NCI-H187 (cell line): ENCODE data around the gene EEF2K.
A peak's percentile ranks its signal among the peaks of the same experiment; 100 is the strongest.
"Not testable (repeated sequence)": the region's sequence is repeated elsewhere in the genome, so short reads cannot be mapped to it uniquely, and the experiment has no call there.

Source experiments
- DNase-seq, 2 experiments: peaks; one replicate each; lab custom pipeline; 2025; lab: John Stamatoyannopoulos, UW

Gene EEF2K

DNA sequence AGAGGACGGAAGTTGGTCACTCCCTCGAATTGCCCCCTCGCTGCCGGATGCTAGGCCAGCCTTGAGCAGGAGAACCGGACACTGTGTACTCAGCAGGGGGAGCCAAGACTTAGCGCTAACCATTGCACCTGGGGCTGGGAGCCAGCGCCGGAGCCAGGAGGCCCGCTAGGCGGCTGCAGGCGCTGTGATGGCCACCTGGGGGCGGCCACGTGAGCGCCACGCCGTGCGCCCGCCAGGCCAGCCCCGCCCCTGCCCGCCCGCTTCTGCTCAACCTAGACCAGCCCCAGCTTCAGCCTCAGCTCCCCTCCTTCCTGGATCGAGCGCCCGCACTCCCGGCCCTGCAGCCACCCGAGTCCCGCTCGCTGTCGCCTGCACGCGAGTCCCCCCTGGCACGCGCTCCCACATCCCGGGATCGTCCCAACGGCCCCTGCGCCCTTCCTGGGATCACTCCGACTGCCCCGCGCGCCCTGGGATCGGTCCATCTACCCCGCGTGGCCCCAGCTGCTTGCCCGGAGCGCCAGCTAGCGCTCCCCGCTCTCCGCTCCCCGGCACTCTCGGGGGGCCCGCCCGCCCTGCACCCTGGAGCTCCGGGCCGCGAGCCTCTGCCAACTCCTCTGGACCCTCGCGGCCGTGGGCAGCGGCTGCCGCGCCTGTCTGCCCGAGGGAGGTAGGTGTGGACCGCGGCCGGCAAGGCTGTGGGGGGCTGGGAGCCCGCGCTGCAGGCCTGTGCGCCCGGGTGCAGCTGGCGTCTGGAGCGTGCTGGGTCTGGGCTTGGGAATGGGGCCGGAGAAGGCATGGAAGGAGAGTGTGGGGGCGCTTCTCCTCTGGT is at the start of gene EEF2K:
EEF2K (plus strand) TSS at position 266 of the 829 bp plus-strand sequence. CDS start 19,452 bp downstream, outside the sequence.
- peak; percentile 34 to 70 for DNase-seq

DNA sequence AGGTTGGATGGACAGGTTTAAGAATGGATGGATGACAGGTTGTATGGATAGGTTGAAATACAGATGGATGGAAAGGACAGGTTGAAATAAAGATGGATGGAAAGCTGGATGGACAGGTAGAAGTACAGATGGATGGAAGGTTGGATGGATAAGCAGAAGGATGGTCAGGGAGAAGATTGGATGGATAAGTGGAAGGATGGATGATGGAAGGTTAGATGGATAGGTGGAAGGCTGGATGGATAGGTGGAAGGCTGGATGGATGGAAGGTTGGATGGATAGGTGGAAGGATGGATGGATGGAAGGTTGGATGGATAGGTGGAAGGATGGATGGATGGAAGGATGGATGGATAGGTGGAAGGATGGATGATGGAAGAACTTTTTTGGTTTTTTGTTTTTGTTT is 44.7 kb upstream of the EEF2K start:
- no peak for DNase-seq

DNA sequence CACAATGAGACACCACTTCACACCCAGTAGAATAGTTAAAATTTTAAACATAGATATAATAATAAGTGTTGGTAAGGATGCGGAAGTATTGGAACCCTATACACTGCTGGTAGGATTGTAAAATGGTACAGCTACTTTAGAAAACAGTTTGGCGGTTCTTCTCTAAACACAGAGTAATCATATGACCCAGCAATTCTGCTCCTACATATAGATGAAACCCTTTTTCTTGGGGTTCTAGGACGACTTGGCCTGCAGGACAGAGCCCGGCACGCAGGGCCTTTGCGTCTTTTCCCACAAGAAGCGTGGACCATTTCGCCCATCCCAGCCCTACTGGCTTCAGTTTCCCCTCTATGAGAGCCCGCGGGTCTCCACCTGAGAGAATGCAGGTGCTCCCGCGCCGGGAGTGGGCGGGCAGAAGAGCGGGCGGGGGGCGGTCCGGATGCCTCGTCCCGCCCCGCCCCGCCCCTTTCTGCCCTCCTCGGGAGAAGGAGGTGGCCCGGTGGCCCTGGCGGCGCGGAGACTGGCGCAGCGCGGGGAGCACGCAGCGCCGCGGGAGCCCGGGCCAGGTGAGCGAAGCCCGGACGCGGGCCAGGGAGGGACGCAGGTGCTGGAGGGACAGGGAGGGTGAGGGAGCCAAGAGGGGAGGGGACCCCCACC is 44.0 kb upstream of the EEF2K start, which contains the start of gene SDR42E2:
SDR42E2 (plus strand) TSS at position 508 of the 657 bp plus-strand sequence. CDS start 3,077 bp downstream, outside the sequence.
- DNase-seq = peak in 1 of 2 experiments; percentile 1

DNA sequence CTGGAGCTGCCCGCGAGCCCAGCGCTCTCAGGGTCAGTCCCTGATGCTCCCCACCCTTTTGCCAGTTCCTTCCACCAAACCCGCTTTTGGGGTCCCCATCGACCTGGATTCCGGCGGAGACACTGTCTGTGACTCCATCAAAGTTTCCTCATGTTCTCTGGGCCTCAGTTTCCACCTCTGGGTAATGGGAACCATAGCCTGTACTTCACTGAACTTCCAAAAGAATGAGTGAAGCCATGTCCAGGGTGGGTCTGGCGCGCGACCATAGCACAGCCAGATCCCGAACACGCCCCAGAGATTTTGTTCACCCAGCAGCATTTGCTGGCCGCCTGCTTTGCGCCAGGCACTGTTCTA is 43.4 kb upstream of the EEF2K start:
- DNase-seq = no peak

DNA sequence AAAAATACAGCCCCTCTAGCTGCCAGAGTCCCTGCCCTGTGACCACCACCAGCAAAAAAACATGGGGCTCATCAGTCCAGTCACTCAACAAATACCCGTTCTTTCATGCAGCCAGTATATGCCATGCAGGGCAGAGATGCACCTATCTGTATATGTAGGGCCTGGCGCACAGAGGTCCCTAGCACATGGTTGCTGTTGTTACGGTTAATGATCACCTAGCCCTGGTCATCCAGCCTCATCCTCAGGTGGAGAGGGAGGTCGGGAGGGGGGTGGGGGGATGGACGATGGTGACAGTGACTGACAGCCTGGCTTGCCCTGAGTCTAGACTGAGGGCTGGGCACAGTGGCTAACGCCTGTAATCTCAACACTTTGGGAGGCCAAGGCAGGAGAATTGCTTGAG is 42.3 kb upstream of the EEF2K start:
- no peak for DNase-seq

DNA sequence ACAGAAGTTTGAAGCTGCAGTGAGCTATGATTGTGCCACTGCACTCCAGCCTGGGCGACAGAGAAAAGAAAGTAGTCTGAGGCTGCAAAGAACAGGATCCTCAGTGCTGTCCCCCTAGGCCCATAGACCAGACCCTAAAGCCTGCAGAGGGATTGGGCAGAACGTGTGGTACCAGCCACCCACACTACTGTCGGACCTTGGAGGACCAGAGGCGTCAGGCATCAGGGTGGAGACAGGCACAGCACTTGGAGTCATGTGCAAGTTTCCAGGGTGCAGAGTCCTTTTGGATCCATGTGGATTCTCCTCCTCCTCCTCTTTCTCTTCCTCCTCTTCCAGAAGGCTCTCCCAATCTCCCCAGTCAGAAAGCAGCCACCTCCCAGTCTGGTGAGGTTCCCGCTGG is 41.6 kb upstream of the EEF2K start:
- no peak for DNase-seq

DNA sequence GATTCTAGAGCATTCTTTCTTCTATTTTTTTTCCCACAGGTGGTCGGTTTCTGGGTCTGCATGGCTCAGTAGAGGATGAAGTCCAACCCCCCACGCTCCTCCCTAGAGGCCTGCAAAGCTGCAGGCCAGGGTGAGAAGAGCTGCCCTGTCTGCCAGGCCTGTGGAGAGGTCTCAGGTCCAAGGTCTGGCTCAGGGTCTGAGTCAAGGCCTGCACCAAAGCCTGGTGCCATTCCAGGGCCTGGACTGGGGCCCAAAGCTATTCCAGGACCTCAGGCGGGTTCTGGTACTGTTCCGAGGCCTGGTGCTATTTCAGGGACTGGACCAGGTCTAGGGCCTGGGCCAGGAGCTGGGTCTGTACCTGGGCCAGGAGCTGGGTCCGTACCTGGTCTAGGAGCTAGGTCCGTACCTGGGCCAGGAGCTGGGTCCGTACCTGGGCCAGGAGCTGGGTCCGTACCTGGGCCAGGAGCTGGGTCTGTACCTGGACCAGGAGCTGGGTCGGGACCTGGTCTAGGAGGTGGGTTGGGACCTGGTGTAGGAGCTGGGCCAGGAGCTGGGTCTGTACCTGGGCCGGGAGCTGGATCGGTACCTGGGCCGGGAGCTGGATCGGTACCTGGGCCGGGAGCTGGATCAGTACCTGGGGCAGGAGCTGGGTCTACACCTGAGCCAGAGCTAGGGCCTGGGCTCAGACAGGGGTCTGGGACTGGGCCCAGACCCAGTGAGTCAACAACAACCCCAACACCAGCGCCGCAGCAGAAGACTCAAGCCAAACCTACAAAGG is 40.4 kb upstream of the EEF2K start:
- no peak for DNase-seq

DNA sequence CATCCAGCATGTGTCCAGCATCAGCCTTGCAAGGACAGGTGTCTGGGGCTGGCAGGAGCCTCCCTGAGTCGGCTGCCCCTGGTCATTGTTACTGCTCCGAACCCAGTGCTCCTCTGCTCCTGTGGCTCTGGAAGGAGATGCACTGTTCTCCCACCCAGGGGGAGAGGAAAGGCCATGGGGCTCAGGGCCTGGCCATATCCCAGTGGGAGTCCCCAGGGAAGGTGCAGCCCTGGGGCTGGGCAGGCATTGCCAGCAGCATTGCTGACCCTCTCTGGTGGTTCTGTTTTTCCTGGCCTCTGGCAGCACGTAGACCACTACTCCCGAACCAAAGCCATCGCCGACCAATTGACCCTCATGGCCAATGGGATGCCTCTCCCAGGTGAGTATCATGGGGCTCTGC is 34.1 kb upstream of the EEF2K start:
- no peak for DNase-seq

DNA sequence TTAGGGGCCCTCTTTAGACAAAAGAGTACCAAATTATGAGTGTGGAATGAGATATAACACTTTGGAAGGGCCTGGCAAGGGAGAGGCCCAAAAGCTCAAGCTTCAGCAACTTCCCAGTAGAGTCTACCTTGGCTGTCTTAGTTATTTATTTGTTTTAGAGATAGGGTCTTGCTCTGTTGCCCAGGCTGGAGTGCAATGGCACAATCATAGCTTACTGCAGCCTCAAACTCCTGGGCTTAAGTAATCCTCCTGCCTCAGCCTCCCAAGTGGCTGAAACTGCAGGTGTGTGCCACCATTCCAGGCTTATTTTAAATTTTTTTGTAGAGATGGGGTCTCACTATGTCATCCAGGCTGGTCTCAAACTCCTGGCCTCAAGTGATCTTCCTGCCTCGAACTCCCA is 33.4 kb upstream of the EEF2K start:
- not testable (repeated sequence) for DNase-seq

DNA sequence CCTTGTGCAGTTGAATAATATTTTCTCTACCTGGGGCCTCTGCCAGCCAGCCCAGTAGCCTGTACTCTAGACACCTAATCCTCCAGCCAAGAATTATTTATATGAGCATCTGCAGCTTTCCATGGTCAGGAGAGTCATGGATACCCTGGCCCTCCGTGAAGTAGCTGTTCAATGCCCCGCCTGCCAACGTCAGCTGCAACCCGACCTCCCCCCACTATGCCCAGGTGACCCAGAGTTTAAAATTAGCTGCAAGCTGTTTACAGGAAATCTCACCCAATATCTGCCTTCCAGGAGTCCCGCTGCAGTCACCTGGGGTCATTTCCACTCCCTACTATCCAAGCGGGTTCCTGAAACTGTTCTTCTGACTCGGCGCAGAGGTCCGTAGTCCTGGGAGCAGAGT is 31.4 kb upstream of the EEF2K start:
- no peak for DNase-seq

DNA sequence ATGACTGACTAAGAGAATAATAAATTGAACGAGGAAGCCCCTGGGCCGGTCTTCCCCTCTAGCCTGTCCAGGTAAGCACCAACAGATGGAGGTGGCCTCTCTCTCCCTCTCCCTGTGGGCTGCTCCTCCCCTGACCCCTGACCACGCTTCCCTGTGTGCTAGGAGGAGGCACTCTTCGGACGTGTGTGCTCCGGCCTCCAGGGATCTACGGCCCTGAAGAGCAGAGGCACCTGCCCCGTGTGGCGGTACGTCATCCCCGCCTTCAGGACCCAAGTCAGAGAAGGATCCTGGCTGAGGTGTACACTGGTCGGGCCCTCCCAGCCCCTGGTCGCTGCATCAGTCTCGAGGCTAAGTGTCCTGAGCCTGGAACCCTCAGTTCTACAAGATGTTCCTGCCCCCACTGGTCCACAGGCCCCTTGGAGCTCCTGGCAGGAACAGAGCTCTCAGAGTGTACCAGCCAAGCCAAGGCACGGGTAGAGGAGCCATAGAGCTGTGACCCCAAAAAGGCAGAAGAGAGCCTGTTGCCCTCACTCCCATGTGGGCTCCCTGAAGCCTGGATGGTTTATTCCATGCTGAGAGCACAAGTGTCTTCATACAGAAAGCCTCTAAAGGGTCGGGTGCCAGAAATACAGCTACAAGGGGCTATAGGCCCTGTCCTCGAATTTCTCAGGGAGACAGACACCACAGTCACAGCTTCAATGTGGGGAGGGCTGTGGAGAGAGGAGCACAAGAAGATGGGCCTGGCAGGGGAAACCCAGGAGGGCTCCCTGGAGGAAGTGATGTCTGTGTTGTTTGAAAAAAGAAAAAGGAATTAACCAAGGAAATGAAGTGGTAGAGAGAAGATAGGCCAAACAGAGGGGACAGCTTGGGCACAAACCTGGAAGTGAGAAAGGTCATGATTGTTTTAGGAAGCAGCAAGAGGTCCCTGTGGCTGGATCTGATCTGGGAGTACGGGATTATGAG is 27.8 kb upstream of the EEF2K start:
- DNase-seq = no peak

DNA sequence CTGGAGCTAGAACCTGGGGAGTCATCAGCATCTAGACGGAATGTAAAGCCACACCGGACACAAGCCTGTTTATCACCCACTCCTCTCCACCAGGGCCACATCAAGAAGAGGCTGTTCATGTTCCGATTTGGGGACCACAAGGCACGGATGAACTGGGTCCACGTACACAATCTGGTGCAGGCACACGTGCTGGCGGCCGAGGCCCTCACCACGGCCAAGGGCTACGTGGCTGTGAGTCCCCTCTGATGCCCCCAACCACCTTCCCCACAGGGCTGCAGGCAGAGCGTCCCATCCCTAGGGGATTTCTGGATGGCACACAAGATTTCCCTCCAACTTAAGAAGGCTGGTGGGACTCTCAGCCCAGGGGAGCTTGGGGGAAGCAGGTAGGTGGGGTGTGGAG is 24.7 kb upstream of the EEF2K start:
- no peak for DNase-seq

DNA sequence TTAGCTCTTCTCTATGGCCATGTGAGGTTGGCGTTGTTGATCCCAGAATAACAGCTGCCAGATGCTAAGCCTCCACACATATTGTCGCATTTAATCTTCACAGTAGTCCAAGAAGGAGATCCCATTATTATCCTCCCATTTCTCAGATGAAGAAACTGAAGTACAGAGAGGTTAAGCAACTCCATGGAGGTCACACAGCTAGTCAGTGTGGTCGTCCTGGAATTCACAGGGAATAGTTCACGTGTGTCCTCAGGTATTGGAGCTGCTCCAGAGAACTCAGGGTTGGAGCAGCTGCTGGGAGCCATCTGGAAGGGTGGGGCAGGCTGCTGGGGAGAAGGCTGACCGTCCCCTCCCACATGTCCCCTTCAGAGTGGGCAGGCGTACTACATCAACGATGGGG is 24.2 kb upstream of the EEF2K start:
- DNase-seq = no peak

DNA sequence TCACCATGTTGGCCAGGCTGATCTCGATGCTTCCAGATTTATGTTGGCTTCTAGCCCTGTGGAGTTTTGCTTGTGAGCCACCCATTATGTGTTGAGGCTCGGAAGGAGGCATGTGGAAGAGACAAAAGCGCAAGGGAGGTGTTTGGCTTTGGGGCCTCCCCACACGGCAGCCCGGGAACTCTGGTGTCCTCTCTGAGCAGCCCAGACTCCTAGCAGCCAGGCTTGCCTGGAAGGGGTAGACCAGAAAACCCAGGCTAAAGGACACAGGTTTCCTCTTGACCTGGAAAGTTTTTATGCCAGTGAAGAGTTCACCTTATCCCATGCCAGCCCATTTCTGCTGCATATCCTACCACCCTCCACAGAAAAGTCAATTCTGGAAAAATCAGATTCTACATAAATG is 22.7 kb upstream of the EEF2K start:
- no peak for DNase-seq

DNA sequence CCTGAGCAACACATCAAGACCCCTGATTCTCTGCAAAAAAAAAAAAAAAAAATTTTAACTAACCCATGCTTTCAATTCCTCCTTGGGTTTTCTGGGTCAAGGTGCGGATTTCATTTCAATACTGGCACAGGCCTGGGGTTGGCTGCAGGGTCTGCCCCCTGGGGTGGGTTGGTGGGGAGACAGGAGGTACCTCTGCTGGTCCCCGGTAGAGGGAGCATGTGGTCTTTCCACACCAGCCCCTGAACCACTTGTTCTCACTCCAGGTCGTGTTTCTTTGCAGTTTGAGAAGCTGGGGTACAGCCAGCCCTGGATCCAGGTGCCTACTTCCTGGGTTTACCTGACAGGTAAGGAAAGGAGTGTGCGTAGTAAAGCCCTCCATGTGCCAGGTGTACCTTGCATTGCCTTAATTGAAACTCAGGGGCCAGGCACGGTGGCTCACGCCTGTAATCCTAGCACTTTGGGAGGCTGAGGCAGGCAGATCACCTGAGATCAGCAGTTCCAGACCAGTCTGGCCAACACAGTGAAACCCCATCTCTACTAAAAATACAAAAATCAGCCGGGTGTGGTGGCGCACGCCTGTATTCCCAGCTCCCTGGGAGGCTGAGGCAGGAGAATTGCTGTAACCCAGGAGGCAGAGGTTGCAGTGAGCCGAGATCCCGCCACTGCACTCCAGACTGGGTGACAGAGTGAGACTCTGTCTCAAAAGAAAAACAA is 22.0 kb upstream of the EEF2K start:
- DNase-seq = no peak

DNA sequence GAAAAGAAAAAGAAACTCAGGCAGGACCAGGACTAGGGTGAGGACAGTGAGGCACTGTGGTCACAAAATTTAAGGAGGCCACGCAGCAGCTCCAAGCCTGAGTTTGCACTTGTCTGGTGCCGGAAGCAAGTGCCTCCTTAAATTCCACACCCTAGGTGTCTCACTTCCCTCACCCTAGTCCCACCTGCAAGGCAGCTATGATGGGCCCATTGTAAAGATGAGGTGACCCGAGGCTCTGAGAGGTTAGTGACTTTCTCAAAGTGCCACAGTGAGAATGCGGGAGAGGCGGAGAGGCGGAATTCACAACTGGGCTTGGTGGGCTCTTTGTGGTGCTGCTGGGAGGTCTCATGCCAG is 21.5 kb upstream of the EEF2K start:
- no peak for DNase-seq

DNA sequence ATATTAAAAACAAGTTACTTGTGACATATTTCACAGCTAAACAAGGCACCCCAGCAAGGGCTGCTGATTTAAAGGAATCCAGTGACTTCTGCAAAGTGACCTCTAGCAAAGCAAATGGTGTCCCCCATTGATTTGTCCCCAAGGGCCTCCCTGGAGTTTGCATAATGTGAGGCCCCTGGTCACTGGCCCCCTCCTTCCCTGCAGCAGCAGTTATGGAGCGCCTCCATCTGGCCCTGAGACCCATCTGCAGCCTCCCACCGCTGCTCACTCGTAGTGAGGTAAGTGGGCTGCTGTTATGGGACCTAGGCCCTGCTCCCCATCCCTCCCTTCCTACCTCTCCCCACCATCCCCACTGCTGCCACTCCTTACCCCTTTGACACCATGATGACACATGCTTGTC is 19.6 kb upstream of the EEF2K start:
- DNase-seq = no peak

DNA sequence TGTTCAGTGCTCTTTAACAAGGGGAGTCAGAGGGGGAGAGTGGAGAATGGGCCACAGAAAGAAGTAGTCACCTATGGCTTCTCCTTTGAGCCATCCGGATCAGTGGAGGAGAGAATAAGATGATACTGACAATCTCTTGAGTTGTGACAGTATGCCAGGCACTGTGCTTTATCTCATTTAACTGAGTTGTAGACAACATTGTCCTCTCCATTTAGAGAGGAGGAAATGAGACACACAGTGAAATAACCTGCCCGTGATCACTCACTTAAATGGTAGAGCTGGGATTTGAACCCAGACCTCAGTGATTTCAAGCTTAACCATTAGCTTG is 17.8 kb upstream of the EEF2K start:
- DNase-seq = no peak

DNA sequence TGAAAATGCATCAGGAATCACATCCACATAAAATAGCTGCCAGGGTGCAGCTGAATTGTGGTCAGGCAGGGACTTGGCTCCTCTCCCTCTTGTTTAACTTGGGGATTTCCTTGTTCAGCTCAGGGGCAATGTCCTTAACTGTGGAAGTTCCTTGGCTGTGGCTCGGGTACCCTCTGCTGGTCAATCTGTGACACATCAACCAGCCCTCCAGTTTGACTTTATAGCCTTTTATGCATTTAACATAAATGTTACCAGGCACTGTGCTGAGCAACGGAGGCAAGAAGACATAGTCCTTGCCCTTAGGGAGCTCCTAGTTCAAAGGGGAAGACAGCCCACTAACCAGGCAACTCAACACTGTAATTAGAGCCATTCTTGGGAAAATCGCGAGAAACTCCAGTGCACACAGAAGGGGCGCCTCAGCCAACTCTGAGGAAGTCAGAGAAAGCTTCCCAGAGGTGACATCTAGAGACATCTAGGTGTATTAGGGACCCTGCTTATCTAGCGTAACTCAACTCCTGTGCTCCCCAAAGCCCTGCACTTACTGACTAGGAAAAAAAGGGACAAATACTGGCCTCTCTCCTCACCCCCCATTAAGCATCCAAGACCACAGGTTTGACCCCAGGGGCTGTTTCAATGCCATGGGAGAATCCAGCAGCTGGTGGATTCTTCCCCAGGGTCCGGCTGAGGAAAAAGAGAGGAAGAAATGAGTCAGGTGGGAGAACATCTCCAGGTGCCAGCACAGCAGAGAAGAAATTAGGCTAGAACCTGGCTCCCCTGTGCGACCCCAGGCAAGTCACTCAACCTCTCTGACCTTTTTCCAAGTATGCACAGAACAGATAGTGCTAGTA is 17.3 kb upstream of the EEF2K start:
- peak in 1 of 2 experiments; percentile 15 for DNase-seq

DNA sequence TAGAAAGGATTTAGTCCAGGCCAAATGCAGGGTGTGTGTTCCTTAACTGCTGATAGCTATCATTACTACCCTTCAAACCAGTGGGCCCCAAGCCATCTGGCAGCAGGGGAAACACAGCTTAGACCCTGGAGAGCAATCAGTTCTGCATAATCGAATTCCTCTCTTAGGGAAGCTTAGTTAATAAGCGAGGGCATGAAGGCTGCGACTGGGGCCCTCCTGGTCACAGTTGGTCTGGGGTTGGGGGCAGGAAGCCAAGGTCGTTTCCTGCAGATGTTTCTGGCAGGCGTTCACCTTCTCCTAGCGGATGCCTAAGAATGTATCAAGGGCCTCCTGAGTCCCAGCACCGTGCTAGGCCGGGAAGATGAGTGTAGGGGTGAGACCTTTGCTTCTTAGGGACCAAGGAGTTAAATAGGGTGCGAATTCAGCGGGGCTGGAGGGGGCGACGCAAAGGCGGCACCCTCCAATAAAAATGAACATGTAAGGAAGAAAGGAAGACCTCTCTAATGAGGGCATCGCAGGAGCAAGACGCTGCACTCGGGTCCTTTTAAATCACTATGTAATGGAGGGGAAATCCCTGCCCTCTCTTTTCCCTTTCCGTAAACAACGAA is 16.5 kb upstream of the EEF2K start:
- no peak for DNase-seq
